Measurements from ENCODE around the gene MMP20.
A peak's percentile ranks its signal among the peaks of the same experiment; 100 is the strongest.
"Not testable (repeated sequence)": the region's sequence is repeated elsewhere in the genome, so short reads cannot be mapped to it uniquely, and the experiment has no call there.

MMP20 gene

GRCh38 chr11:102625177-102625576, at the start of gene MMP20:
Gene MMP20 (minus strand): TSS chr11:102625332. CDS start chr11:102625319, 13 bp downstream.
- no peak for DNase-seq (ENCODE audit: low read depth)

GRCh38 chr11:102669664-102670063, 44.5 kb upstream of the MMP20 start:
- no peak for DNase-seq (ENCODE audit: low read depth)

GRCh38 chr11:102666331-102666957, 41.3 kb upstream of the MMP20 start:
- peak; percentile 19 for DNase-seq (ENCODE audit: low read depth)

DNA sequence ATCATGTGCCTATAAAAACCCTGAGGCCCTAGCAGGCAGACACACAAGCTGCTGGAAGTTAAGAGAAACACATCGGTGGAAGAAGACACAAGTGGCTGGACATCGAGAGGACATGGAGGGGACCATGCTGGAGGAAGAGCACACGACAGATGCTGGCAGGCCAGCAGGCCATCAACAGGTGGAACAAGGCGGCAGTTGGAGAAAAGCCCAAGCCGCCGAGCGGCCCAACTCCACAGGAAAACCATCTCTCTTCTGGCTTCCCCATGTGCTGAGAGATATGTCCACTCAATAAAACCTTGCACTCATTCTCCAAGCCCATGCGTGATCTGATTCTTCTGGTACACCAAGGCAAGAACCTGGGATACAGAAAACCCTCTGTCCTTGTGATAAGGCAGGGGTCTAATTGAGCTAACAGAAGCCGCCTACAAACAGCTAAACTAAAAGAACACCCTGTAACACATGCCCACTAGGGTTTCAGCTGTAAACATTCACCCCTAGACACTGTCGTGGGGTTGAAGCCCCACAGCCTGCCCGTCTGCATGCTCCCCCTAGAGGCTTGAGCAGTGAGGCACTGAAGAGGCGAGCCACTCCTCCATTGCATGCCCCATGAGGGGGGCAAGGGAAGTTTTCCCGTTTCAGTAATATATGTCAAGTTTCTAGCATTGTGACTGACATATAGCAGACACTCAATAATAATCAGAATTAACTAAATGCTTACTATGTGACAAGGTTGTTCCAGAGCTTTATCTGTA, 39.0 kb upstream of the MMP20 start:
- no peak for DNase-seq (ENCODE audit: low read depth)

GRCh38 chr11:102662607-102663006, 37.5 kb upstream of the MMP20 start:
- no peak for DNase-seq (ENCODE audit: low read depth)

- DNase-seq (ENCODE audit: low read depth) = no peak
Observed at GRCh38 chr11:102661040-102661439, 35.9 kb upstream of the MMP20 start.

GRCh38 chr11:102656528-102656927, 31.4 kb upstream of the MMP20 start:
- no peak for DNase-seq (ENCODE audit: low read depth)

DNA sequence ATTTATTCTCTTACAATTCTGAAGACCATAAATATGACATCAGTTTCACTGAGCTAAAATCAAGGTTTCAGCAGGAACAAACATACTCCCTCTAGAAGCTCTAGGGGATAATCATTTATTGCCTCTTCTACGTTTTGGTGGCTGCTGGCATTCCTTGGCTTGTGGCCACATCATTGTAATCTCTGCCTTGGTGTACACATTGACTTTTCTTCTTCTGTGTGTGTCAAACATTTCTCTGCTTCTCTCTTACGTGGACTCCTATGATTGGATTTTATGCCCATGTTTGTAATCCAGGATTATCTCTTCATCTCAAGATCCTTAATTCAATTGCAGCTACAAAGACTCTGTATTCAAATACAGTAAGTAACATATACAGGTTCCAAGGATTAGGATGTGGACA, 30.4 kb upstream of the MMP20 start:
- DNase-seq (ENCODE audit: low read depth) = no peak

DNA sequence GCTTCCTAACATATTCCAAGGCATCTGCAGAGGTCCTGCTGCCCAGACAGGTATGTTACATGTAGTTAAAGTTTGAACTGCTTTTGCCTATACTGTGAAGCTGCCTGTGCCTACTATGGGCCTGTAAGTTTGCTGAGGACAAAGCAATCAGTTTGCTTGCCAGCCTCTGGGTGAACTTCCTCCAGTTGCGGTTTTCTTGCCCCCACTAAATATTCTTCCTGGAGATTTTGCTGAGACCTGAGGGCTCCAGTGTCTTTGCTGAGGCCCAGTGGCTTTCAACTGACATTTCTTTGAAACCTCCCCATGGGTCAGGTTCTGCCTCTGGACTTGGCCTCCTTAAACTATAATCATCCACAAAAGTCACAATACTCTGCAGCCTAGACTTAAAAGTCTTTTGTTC, 29.6 kb upstream of the MMP20 start:
- DNase-seq (ENCODE audit: low read depth) = no peak

- no peak for DNase-seq (ENCODE audit: low read depth)
Observed at GRCh38 chr11:102653744-102654291, 28.7 kb upstream of the MMP20 start.

DNA sequence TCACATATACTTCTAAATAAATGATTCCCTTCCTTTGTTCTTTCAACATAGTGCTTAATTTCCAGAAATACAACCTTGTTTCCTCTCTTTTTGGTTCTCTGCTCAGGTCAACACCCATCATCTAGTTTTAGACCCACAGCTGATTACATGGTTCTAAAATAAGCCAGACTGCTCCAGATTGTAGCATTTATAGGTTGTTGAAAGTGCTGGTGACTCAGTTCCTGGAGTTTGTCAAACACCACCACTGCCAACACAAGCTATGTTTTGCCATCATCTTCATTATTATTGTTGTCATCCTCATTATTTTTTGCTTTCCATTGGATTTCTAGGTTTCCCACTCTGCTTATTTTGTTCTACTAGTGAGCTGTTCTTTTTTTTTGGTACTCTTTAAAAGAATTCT, 22.3 kb upstream of the MMP20 start:
- no peak for DNase-seq (ENCODE audit: low read depth)

DNA sequence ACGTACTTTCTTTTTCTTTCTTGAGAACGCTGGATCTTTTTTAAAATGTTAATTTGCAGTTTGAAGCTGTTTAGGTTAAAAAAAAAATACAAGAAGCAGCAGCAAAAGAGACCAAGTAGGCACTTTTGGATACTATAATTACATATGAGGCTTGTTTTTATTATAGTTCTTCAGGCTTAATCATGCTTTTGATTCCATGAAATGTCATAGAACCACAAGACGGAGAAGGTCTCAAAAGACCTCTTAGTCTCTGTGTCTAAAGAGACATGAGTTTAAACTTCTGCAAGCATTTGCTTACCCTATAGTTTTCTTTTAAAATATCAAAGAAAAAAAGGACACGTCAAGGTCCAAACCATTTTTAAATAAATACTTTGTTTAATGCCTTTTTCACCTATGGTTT, 18.8 kb upstream of the MMP20 start:
- DNase-seq (ENCODE audit: low read depth) = no peak

DNA sequence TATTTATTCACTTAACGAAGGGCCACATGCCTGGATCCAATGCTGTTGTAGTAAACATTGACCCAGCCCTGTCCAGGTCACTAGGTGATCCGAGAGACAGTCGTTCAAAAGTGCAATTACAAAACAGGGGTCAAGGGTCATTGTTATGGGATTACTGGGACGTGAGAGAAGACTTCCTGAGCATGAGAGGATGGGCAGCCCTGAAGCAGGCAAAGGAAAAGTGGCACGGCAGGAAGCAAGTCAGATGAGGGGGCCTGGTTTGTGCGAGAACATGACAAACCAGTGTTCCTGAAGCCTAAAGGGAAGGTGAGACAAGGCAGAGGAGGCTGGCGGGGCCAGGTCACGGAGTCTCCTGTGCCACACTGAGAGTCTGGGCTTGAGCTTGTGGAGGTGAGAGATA, 15.8 kb upstream of the MMP20 start:
- DNase-seq (ENCODE audit: low read depth) = no peak

GRCh38 chr11:102639656-102640055, 14.5 kb upstream of the MMP20 start:
- DNase-seq (ENCODE audit: low read depth) = no peak

- no peak for DNase-seq (ENCODE audit: low read depth)
Observed at GRCh38 chr11:102637731-102638130, 12.6 kb upstream of the MMP20 start.

DNA sequence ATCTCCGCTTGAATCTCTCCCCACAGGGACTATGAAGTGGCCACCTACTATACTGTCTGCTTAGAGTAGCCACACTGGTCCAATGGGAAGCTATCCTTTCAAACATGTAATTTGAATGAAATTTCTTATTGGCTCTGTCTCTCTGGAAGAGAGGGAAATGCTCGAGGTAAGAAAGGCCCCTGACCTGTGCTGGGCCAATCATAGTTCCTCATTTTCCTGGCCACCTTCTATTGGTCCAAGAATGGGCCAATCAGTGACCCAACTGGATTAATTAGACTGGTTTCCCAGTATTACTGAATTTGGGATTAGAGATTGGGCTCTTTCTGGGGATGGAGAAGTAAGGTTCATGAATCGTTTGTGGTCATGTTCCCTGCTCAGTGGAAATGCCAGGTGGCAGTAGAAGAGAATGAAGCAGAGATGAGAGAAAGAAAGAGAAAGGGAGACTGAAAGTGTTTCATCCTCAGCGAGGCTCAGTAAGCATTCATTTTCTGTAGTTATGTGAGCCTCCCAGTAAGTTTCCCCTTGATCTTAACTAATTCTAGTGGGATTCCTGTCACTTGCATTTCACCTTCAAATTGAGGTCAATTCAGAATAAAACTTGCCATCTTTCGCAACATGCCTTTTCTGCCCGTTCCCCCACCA, 8.4 kb upstream of the MMP20 start:
- DNase-seq (ENCODE audit: low read depth) = no peak

DNA sequence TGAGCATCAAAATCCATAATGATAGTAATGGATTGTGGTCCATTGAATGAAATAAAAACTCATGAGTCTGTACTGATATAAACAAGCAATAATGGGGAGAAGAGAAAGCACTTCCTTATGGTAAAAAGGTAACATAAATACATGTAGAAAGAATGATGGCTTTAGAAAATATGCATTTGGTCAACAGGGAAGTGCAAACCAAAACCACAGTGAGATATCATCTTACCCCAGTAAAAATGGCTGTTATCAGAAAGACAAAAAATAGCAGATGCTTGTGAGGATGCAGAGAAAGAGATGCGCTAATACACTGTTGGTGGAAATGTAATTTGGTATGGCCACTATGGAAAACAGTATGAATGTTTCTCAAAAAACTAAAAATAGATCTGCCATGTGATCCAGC, 6.9 kb upstream of the MMP20 start:
- no peak for DNase-seq (ENCODE audit: low read depth)

DNA sequence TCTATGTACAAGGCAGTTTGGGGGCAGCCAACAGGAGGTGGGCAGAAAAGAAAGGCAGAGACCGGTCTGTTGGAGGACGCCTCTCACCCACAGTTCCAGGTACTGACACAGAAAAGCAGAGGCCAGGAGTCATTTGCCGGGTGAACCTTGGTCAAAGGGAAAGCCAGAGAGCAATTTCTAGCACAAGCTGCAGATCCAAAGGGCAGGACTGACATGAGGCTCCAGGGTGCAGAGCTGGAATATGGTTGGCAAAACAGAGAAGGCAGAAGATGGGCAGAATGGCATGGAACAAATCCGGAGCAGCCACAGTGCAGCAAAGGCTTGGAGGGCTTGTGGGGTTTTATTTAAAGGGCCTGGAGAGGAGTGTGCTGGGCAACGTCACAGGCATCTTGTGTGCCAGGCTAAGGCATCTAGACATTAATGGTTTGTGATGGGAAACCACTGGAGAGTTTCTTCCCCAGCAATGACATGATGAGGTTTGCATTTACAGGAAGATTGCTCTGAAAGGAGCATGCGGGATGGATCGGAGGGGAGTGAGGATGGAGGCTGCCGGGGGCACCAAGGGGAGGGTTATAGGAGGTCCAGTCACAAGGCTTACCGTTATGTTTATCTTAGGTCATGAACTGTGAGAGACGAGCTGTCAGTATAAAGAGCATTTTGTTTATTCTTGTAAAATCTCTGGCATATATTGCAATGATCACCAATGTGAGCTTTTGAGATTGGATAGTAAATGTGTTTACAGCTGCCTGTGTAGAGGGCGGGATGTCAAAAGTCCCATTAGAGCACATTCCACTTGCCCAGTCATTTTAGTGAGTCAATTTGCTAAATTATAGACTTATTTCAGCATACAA, 5.7 kb upstream of the MMP20 start:
- no peak for DNase-seq (ENCODE audit: low read depth)

DNA sequence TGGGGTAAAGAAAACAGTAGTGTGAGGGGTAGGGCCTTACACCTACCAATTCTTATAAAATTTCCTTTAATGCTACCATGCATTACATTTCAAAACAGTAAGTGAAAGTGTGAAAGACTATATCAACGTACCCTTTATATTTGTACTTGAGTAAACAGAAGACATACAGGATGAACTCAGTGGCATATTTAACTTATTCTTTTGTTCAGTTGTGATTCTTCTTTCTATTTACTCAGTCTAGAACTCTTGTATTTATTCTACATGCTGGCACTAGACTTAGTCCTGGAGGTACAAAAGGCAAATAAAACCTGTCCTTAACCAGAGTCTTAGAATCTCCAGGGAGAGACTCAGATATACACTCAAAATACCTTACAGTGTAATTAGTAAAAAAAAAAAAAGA, 4.8 kb upstream of the MMP20 start:
- not testable (repeated sequence) for DNase-seq (ENCODE audit: low read depth)

DNA sequence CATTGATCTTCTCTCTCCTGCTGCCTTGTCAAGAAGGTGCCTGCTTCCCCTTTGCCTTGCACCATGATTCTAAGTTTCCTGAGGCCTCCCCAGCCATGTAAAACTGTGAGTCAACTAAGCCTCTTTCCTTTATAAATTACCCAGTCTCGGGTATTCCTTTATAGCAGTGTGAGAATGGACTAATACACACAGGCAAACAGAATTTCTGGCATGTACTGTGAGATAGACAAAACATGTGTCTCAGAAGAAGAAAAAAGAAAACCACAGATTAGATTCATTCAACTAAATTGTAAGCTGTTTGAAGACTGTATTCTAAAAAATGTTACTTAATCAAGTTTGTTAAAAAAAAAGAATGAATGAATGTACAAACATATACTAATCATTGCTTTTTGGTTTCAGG, 1.5 kb upstream of the MMP20 start:
- no peak for DNase-seq (ENCODE audit: low read depth)

DNA sequence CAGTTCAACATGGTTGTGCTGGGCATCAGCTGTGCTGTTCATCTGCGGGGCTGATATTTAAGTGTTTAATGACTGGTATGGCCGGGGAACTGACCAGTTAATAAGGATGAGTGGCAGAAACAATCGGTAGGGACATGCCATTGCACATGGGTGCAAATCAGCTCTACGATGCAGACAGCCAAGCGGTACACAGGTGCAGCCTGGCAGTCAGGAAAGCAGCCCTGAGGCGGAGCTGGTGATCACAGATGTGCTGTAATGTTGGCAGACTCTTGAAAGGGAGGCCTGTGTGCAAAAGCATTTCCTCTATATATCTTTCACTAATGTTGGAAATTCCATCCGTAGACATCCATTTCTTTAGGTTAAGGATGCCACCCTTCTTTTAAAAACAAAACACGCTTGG, 1.1 kb downstream of the MMP20 start:
- DNase-seq (ENCODE audit: low read depth) = no peak

- no peak for DNase-seq (ENCODE audit: low read depth)
Observed at GRCh38 chr11:102623128-102623527, 2.0 kb downstream of the MMP20 start.
